ENCODE results near the gene FAM20C.
"Not testable (repeated sequence)": the region's sequence is repeated elsewhere in the genome, so short reads cannot be mapped to it uniquely, and the experiment has no call there.

Gene FAM20C

GRCh38 chr7:230274-230673 lies 37.9 kb downstream of the FAM20C start:
- no peak for DNase-seq

- DNase-seq, result no peak
These were observed 38.9 kb downstream of the FAM20C start for GRCh38 chr7:231030-231857.

- DNase-seq, result no peak
These were observed 39.5 kb downstream of the FAM20C start for GRCh38 chr7:231858-232246.

GRCh38 chr7:232410-233248 lies 40.3 kb downstream of the FAM20C start:
- DNase-seq, result no peak

- DNase-seq, result no peak
These were observed 41.1 kb downstream of the FAM20C start for GRCh38 chr7:233249-234035.

GRCh38 chr7:234051-234707 lies 41.8 kb downstream of the FAM20C start:
- no peak for DNase-seq

- no peak for DNase-seq
These were observed 42.6 kb downstream of the FAM20C start for GRCh38 chr7:234708-235553.

- no peak for DNase-seq
These were observed 43.4 kb downstream of the FAM20C start for GRCh38 chr7:235576-236395.

- no peak for DNase-seq
These were observed 44.6 kb downstream of the FAM20C start for GRCh38 chr7:236967-237366.

- no peak for DNase-seq
These were observed 45.0 kb downstream of the FAM20C start for GRCh38 chr7:237385-237784.

GRCh38 chr7:240146-240676 lies 47.8 kb downstream of the FAM20C start:
- no peak for DNase-seq

GRCh38 chr7:240887-241421 lies 48.6 kb downstream of the FAM20C start:
- no peak for DNase-seq

- no peak for DNase-seq
These were observed 49.1 kb downstream of the FAM20C start for GRCh38 chr7:241513-241912.

- DNase-seq, result not testable (repeated sequence)
These were observed 50.6 kb downstream of the FAM20C start for GRCh38 chr7:242826-243579.

GRCh38 chr7:243580-243978 lies 51.2 kb downstream of the FAM20C start:
- DNase-seq, result not testable (repeated sequence)

GRCh38 chr7:244974-245373 lies 52.6 kb downstream of the FAM20C start:
- DNase-seq, result no peak

- no peak for DNase-seq
These were observed 53.4 kb downstream of the FAM20C start for GRCh38 chr7:245574-246295.

- no peak for DNase-seq
These were observed 54.1 kb downstream of the FAM20C start for GRCh38 chr7:246451-246850.

GRCh38 chr7:247181-247580 lies 54.8 kb downstream of the FAM20C start:
- DNase-seq, result no peak
